Brain pericyte (primary cell): ENCODE data around the gene PTGER3.

Source experiments
- DNase-seq: peaks from one replicate; pipeline ENCODE4 v3.0.0-alpha.2; 2012; ENCODE audit warnings: low read depth, low spot score

Gene PTGER3

GRCh38 chr1:71049951-71050598 is 2.5 kb upstream of the PTGER3 start:
- DNase-seq = peak; percentile 38

GRCh38 chr1:71046891-71047634 is 553 bp downstream of the PTGER3 start:
- no peak for DNase-seq

GRCh38 chr1:71045463-71046028 is 2.1 kb downstream of the PTGER3 start:
- no peak for DNase-seq

- DNase-seq = no peak
Measured at GRCh38 chr1:71044833-71045232, 2.8 kb downstream of the PTGER3 start.

GRCh38 chr1:71043065-71043464 is 4.6 kb downstream of the PTGER3 start:
- DNase-seq = no peak

GRCh38 chr1:71041806-71042205 is 5.8 kb downstream of the PTGER3 start:
- no peak for DNase-seq

GRCh38 chr1:71039661-71040262 is 7.9 kb downstream of the PTGER3 start:
- no peak for DNase-seq

- no peak for DNase-seq
Measured at GRCh38 chr1:71038942-71039341, 8.7 kb downstream of the PTGER3 start.

- no peak for DNase-seq
Measured at GRCh38 chr1:71037829-71038620, 9.6 kb downstream of the PTGER3 start.

- DNase-seq = no peak
Measured at GRCh38 chr1:71037066-71037465, 10.6 kb downstream of the PTGER3 start.

GRCh38 chr1:71033136-71033535 is 14.5 kb downstream of the PTGER3 start:
- DNase-seq = no peak

- DNase-seq = no peak
Measured at GRCh38 chr1:71031426-71031825, 16.2 kb downstream of the PTGER3 start.

- no peak for DNase-seq
Measured at GRCh38 chr1:71030026-71030425, 17.6 kb downstream of the PTGER3 start.

GRCh38 chr1:71028981-71029380 is 18.6 kb downstream of the PTGER3 start:
- DNase-seq = no peak

- no peak for DNase-seq
Measured at GRCh38 chr1:71027991-71028390, 19.6 kb downstream of the PTGER3 start.

GRCh38 chr1:71026093-71026492 is 21.5 kb downstream of the PTGER3 start:
- DNase-seq = no peak

- no peak for DNase-seq
Measured at GRCh38 chr1:71023515-71023914, 24.1 kb downstream of the PTGER3 start.

- no peak for DNase-seq
Measured at GRCh38 chr1:71019233-71019969, 28.2 kb downstream of the PTGER3 start.

GRCh38 chr1:71018791-71019190 is 28.8 kb downstream of the PTGER3 start:
- no peak for DNase-seq

GRCh38 chr1:71015745-71016144 is 31.9 kb downstream of the PTGER3 start:
- DNase-seq = no peak

GRCh38 chr1:71014178-71014579 is 33.4 kb downstream of the PTGER3 start:
- DNase-seq = no peak
